Stimulated activated CD8-positive, alpha-beta memory T cell treated with anti-CD3 and anti-CD28 coated beads, Interleukin-7, amount 100 ng/mL, for 48 hours (primary cell): ENCODE data around the gene PRDX6.
"Not testable (repeated sequence)": the region's sequence is repeated elsewhere in the genome, so short reads cannot be mapped to it uniquely, and the experiment has no call there.

Source experiments
- DNase-seq, 2 donors: peaks; one replicate each; pipeline ENCODE4 v3.0.0-alpha.2; 2020; ENCODE audit warnings: low read depth in 1 of 2; ENCODE audit errors: extremely low read depth in 1 of 2

PRDX6 gene

DNA sequence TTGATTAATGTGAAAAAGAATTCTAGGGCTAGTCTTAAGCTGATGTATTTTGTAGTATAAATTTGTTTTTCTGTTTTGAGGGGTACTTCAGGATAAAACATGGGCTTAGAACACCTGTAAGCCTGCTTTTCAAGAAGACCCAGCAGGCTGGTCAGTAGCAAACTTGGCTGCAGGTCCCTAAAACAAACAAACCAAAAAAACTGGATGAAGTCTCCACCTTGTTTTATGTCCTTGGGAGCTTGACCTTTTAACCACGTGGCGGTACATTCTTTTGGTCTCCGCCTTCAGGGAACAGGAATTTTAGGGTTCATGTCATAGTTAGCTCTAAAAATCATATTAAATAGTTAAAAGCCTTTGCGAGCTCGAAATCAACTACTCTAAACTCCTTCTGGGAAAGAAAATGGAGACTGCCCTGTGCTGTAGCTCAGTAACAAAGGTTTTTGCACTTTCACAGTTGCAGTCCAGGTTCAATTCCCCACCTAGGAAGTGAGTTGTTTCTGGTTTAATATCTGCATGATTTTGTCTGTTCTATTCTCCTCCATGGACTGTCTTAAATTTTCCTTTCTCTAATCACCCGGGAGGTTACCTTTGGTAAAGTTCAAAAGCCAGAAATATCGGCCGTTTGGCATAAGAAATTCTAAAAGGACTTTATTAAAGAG lies 18.6 kb downstream of the PRDX6 start:
- no peak for DNase-seq

DNA sequence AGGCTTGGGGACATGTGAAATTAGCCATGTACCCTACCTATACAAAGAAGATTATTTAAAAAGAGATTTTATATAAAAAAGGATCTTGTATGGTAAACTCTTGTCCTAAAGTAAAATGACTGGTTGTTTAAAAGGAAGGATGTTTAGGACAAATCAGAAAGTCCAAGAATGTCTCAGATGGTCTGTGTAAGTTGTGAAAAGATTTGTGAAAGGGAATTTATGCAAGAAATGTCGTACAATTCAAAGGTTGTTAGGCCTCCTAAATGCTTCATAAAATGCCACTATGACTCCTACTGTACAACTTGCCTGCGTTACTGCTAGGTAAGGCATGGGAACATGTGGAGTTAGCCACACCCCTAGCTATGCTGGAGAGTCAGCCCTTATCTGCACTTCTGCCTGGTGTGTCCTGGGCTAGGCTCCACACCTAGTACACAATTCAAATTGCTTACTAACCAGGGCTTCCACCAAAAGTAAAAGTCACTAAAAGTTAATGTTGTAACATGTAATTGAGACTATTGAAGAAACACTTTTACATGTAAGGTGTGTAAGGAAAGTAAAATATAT lies 19.7 kb downstream of the PRDX6 start:
- DNase-seq = no peak

DNA sequence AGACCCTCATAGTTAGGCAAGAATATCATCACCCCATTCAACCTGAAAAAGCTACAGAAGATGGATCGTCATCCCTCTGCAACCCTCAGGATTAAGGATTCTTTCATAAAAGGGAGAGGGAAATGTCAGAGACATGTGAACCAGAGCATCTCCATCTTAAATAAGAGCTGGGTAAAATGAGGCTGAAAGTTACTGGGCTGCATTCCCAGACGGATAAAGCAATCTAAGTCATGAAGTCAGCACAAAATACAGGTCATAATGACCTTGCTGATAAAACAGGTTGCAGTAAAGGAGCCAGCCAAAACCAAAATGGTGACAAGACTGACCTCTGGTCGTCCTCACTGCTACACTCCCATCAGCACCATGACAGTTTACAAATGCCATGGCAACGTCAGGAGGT lies 22.6 kb downstream of the PRDX6 start:
- DNase-seq = no peak

DNA sequence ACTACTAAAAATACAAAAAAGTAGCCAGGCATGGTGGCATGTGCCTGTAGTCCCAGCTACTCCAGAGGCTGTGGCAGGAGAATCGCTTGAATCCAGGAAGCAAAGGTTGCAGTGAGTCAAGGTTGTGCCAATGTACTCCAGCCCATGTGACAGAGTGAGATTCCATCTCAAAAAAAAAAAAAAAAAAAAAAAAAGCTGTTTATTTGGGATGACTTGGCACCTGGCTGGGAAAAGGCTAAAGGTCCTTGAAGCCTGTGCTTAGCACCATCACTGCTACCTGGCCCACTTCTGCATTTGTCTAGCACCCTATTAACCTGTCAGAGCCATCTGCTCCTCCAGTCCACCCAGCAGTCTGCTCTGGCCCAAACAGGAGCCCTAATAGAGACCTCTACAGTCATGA lies 25.0 kb downstream of the PRDX6 start:
- DNase-seq = no peak

DNA sequence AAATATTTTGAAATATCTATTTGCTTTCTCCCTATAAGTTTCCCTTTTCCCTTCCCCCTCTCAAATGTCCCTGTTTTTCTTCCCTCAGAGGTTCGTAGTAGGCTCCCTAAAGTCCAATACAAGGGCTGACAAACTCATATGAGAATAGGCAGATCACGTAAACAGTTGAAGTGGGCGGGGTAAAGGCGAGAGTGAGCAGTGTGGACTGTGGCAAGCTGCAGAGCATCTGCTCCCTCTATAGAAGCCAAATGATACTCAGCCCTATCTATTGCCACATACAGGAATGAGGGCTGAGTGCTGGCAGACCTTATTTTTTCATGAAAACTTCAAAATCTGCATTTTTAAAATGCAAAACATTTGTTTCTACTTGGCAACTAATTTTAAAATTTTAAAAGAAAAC lies 26.3 kb downstream of the PRDX6 start:
- DNase-seq = no peak

DNA sequence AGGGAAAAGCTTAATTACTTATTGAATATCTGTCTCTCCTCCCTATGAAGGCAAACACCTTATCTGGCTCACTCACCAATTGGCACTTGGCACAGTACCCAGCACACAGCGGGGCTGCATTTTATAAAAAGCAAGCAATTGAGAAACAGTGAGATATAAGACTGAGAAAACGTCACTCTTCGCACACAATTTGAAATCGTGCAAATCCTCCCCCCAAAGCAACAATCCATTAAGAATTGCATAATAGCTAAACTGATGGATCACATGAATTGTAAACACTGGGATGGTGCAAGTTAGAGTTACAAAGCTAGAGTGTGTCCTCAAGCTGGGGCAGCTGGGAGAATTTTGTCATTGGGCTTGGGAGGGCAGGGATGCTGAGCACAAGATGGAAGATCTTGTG lies 27.1 kb downstream of the PRDX6 start:
- no peak for DNase-seq

DNA sequence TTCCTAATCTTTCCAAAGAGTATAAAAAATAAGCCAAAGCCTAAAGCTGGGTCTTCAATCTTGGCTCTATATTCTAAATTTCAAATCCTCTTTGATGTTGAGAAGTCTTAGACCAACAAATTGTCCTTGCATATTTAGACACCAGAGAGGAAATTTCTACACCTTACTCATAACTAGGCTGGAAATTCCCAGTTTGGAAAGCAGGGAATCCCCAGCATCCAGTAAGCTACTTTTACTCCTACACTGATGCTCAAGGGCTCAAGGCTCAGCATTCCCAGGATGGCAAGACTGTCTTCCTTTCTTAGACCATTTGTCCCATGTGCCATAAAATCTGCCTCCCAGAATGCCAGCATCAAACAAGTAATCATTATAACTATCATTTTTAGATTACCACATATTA lies 28.3 kb downstream of the PRDX6 start:
- DNase-seq = no peak

DNA sequence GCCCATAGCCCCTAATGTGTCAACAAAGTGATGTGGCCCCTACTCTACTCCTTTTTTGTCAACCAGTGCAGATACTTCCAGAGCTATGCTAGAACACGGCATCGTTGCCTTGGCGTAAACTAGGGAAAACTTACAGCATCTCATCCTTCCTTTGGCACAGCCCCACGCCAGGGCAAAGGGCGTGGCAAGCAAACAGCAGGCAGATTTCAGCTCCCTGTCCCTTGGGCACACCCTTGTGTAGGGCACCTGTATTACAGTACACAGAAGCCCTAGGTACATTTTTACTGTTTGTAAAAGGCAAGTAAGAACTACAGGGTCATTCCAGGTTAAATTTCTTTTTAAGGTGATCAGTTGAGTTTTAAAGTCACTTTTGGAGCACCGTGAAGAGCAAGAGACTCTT lies 29.3 kb downstream of the PRDX6 start:
- DNase-seq = no peak

DNA sequence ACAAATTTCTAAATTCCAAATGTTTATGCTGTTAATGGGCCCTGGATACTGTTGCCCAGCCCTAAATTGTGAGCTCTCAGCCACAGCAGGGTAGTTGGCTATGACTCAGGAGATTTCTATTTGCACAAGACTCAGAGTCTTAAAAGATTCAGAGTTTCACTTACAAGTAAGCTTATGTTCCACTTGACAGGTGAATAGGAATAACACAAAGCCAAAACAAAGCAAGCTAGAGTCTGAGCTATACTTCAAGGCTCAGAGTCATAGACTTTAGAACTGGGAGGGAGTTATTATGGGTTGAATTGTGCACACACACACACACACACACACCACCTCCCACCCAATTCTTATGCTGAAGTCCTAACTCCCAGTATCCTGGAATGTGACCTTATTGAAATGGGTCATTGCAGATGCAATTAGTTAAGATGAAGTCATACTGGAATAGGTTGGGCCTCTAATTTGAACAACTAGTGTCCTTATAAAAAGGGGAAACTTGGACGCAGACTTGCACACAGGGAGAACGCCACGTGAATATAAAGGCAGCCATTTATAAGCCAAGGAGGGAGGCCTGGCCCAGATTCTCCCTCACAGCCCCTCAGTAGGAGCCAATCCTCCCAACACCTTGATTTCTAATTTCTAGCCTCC lies 30.2 kb downstream of the PRDX6 start:
- DNase-seq = no peak

DNA sequence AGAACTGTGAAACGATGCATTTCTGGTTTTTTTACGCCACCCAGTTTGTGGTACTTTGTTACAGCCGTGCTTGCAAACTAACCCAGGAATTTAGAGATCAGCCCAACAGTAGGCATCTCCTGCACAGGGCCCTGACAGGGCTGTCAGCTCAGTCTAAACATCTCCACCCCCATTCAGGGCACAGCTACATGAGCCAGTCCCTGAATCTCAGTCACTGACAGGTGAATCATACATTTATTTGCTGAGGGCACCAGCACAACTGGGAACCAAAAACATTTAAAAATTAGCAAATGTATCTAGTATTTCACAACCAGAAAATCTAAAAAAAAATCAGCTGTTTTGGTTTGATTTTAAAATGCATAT lies 30.7 kb downstream of the PRDX6 start:
- DNase-seq = no peak

DNA sequence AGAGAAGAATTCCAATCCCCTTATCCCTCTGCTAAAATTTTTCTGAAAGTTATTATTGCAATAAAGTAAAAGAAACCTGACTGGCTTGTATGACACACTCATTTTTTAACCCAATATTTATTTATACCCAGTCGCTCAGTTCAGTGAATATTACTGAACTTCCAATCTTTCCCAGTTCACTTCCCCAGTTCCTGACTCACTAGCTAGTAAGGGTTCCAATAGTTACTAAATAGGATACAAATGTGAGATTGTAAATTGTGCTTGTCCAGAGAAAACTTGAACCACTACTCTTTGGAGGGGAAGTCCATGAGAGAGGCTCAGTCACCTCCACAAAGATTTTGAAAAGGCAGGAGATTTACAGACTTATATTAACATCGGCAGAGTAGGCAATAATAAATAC lies 31.4 kb downstream of the PRDX6 start:
- DNase-seq = no peak

DNA sequence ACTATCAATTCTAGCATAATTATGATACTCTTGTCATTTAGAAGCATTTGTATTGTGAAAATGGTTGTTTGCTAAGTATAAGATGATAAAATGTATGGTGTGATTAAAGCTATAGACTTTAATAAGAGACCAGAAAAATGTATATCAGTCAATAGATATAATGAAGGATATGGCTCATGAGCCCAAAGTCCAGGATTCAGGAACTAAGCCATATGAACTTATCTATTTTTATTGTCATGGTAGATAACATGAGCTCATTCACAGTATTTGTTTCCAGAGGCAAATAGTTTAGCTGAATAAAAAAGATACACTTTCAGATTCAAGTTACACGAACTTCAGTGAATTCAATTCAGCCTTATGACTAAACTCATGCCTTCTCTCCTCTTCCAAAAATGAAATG lies 32.7 kb downstream of the PRDX6 start:
- DNase-seq = no peak

DNA sequence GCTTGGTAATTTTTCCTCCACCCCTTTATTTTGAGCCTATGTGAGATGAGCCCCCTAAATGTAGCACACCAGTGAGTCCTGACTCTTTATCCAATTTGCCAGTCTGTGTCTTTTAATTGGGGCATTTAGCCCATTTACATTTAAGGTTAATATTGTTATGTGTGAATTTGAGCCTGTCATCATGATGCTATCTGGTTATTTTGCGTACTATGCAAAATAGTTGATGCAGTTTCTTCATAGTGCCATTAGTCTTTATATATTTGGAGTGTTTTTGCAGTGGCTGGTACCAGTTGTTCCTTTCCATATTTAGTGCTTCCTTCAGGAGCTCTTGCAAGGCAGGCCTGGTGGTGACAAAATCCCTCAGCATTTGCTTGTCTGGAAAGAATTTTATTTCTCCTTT lies 37.4 kb downstream of the PRDX6 start:
- DNase-seq = not testable (repeated sequence)

DNA sequence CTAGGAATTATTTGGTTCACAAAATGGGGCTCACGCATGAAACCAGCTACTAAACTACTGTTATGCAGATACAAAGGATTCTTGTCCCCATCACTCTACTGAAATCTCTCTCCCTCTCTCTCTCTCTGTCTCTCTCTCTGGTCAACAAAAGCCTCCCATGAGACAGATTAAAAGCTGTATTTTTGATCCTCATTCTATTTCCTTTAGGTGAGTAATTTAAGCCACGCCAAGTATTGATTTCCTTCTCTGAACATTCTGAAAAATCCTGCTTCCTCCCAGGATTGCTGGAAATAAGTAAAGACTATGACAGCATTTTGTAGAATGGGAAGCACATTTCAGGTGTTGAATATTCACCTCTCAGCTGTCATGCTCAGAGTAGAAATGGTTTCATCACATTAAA lies 43.7 kb downstream of the PRDX6 start:
- DNase-seq = no peak

DNA sequence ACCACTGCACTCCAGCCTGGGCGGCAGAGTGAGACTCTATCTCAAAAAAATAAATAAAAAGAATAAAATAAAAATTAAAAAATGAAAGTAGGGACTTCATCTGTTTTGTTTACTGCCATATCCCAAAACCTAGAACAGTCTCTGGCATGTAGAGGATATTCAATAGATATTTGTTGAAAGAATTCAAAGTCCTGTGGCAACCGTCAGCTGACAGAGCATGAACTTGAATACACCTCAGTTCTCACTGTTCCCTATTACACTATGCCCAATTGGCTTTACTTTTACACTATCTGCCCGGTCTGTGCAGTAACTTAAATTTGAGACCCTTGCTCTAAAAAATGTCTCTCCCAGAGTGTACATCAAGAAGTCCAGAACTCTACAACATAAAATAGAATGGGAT lies 46.2 kb downstream of the PRDX6 start:
- no peak for DNase-seq

DNA sequence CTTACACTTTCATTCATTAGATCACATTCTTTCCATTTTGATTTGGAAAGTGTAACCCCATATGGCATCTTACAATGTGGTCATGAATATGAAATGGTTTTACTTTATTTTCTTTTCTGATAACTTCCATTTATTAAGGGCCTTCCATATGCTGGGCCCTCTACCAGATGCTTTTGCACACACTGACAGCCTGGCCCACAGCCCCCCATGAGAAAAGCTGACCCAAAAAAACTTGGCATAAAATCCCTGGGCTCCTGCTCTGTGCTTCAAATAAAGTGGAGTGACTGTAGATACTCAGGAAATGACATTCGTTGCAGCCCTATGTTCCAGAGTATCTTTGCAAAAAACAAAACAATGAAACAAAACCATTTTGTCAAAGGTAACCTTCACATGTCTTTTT lies 48.8 kb downstream of the PRDX6 start:
- DNase-seq = no peak

DNA sequence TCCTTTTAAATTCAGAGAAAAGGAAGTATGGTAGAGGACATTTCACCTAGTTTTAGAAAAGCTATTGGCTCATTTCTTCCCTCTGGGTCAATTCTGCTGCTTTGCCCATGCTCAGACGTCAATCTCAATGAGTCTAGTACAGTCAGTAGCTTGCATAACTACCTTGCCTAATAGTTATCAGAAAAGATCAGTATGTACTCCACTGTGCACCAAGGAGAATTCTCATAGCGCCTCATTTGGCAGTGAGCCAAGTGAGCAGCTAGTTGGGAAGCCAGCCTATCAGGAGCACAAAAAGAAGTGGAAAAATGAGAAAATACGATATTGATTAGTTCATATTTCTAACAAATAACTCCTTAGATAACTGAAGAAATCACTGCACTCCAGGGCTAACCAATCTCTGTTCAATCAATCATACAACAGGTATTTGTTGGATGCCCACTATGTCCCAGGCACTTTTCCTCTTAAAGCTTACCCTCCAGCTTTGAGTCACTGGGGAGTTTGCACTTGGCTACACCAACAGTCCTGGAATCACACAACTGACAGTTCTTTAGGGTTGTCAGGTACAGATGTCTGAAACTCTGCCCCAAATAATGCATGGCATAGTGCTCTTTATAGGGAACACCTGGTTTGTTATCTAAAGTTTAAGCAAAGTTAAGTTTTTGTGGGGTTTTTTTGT lies 50.2 kb downstream of the PRDX6 start:
- no peak for DNase-seq

DNA sequence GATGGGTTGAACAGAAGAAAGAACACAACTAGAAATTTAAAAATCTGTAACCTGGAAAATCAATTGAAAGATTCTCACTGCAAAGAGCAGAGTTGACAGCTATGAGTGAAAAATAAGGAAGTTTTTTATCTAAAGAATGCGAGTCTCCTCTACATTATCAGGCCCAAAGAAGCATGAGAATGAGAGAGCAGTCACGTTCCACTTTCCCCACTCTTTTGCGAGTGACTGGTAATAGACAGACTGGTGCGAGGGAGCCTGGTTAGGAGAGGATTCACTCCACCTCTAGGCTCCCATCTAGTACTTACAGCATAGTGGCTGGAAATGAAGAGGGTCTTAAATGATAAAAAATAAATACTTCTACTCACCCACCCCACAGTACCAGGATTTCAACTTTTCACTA lies 52.0 kb downstream of the PRDX6 start:
- DNase-seq = no peak

DNA sequence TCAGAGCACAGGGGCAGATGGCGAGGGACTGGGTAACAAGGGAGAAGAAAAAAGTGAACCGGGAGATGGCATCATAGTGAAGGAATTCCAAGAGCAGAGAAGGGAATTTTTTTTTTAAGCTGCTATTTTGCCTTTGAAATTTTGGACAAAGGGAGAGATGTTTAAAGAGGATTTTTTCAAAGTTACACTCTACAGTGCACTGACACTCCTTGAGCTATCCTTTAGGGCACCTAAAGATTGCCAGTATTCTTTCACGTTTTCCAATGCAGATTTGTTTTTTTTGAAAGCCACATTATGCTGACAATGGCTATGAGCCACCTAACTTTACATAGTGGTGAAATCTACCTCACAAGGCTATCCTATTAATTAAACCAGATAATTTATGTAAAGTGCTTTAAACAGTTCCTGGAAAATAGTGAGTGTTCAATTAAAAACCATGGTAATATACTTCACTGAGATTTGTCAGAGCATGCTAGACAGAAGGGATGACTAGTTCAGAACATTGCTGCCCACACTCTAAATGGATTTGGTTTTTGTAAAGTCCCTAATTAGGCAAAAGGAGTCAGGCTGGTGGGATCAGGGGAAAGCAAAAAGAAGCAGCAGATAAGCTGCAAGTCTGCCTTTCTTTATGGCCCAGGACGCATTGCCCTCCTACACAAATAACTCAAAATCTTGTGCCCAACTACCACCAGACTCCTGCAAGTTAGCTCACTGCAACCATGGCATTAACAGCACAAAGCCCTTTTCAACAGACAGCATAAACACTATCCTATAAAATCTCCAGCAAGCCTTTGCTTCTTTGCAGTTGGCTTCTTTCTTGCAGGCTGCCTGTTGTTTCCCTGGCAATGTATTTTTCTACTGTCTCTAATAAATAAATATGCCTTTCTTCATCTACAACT lies 53.9 kb downstream of the PRDX6 start:
- no peak for DNase-seq

DNA sequence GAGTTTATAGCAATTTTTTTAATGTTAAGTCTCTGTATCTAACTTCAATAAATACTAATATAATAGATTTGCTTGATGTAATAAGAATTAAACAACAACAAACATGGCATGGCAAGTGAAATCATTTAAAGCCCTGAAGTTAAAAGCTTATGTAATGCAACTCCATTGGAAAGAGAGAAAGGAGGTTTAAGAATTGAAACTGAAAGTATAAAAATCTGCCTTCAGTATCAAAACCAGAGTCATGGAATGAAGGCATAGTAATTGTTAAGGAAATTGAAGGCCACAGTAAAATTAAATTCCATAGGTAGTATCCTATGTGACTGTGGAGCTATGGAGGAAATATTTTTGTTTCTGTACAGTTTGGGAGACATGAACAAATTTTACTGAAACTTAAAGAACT lies 55.1 kb downstream of the PRDX6 start:
- DNase-seq = no peak

DNA sequence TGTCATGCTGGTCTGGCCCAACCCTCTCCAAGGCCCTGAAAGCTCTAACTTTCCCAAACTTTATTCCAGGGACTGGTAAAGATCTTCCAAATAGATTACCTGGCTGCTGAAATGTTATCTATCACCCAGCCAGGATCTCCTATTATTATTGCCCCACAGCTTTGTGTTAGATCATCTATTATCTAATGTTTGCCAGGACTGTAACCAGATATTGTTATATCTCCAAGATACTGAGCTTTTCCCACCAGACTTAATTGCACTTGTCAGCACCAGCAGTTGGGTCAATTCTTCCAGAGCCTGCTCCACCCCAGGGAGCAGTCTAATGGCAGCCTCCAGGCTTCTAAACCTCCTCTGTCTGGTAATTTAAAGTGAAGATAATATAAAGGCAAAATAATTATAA lies 59.1 kb downstream of the PRDX6 start:
- DNase-seq = no peak
